Hematopoietic multipotent progenitor cell treated with erythropoietin and hydrocortisone succinate and interleukin-3 and kit ligand, for 6 days (in vitro differentiated cells): ENCODE results near the gene MSANTD2.

Experiments
- DNase-seq: peaks from one replicate; pipeline ENCODE4 v3.0.0-alpha.2; 2015

Gene MSANTD2

DNA sequence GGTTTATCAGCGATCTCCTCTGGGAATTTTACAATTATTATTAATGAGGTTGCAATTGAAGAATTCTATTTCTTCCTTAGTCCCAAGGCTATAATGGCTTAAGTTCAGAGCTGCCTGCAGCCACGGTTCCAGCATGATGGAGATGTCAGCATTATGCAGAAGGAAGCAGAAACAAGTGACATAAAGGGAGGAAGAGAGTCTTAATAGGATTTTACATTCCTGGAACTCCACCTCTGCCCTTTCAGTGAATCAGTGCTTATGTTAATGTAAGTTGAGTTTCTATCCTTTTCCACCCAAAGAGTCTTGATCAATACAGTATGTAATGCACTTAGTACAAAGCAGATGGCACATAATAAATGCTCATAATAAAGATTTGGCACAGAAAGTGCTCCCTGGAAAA, 72.1 kb downstream of the MSANTD2 start:
- no peak for DNase-seq

DNA sequence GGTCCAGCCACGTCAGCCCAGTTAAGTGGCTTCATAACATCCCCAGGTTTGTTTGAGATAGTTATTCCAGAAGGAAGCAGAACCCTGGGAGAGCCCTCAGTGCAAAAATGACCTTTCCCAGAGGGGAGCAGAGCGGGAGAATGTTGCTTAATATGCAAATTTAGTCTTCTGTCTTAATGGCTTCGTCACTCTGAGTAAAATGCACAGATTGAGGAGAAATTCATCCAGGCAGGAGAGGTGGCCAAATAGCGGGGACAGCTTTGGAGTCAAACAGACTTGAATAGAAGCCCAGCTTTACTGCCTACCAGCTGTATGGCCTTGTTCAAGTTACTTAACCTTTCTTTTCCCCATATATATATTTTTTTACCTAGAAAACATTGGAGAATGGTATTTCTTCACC, 72.7 kb downstream of the MSANTD2 start:
- no peak for DNase-seq

DNA sequence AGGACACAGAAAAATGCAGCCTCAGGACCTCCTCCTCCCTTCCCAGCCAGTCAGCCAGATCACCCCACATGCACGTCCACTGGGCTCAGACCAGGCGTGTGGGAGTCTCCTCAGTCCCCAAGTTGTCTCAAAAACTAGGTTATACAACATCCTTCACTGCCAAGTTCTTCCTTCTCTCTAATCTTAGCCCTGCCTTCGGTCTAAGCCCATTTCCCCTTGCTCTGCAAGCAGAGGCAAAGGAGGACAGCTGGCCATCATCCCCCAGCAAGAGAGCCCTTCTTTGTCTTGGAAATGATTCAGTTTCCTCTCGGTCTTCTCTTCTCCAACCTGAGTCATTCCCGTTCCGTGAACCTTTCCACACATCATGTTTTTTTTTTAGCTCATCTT, 74.5 kb downstream of the MSANTD2 start:
- DNase-seq, result no peak

DNA sequence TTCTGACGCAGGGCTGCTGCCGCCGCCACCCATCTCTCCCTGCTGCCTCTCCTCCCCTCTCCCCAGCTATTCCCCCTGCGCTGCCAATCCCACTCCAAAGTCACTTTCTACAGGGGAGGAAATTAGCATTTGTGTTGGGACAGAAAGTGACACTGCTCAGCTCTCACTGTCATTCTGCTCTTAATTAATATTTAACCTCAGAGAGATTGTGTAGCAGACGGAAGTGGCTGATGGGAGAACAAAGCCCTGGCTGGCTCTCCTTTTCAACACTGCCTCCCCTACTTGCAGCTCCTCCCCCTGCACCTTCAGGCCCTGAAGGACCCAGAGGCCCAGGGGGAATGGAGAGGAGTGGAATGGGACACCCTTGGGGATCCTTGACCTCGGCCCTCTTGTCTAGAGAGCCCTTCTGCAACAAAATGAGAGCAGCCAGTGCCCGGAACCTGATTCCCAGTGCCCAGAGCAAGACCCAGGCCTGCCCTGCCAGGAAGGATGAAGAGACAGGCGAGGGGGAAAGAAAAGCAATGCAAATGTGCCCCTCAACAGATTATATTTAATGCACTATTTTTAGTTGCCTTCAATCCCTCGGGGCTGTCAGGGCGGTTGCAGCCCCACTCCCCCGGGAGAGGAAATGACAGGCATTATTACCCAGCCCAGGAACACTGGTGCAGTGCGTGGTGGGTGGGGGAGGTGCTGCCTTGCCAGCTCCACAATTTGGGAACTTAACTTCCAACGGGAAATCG, 75.1 kb downstream of the MSANTD2 start:
- no peak for DNase-seq

DNA sequence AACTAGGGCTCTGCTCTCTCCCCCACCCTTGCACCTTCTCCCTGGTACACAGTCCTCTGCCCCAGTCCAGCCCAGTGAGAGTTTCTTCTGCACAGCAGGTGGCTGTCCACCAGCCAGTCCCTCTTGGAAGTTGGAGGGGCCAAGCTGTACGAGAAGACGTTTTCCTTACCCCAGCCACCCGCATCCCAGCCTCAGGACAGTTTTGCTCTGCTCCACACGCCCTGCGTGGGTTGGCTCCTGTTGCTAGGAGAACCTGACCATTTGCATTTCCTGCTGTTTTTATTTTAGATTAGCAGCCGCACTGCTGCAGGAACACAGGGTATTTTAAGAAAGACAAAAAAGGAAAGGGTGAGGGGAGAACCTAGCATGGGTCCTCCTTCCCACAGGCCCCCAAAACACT, 78.0 kb downstream of the MSANTD2 start:
- no peak for DNase-seq

DNA sequence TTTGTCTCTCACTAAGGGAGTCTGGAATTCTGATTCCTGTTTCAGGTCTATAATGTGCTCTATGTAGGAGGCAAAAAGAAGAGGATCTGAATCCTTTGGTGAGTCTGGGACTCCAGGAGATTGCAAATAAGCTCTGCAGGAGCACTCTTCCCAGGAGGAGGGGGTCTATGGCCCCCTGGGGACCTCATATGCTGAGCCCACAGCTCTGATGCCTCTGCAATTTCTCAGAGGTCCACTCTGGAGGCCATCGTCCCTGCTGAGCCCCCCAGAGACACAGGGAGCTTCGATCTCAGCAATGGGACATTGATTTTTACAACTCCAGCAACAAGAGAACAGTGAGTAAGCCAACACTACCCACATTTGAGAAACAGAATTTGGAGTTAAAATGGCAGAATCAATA, 80.7 kb downstream of the MSANTD2 start:
- no peak for DNase-seq

DNA sequence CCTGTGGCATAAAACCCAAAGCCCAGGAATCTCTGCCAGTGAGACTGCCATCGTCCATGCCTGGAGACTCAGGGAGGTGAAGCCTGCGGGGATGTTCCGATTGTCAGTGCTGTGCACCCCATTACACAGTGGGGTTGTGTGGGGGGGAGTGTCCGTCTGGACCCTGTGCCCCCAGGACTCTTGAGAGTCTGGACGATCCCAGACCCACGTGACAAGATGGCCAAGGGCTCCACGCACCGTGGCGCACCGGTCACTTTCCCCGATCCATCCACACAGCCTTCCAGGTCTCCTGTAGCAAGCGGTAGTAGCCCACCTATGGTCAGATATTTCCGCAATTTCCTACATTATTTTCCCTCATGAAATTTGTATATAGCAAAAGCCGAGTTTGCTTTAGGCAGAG, 81.4 kb downstream of the MSANTD2 start:
- no peak for DNase-seq

DNA sequence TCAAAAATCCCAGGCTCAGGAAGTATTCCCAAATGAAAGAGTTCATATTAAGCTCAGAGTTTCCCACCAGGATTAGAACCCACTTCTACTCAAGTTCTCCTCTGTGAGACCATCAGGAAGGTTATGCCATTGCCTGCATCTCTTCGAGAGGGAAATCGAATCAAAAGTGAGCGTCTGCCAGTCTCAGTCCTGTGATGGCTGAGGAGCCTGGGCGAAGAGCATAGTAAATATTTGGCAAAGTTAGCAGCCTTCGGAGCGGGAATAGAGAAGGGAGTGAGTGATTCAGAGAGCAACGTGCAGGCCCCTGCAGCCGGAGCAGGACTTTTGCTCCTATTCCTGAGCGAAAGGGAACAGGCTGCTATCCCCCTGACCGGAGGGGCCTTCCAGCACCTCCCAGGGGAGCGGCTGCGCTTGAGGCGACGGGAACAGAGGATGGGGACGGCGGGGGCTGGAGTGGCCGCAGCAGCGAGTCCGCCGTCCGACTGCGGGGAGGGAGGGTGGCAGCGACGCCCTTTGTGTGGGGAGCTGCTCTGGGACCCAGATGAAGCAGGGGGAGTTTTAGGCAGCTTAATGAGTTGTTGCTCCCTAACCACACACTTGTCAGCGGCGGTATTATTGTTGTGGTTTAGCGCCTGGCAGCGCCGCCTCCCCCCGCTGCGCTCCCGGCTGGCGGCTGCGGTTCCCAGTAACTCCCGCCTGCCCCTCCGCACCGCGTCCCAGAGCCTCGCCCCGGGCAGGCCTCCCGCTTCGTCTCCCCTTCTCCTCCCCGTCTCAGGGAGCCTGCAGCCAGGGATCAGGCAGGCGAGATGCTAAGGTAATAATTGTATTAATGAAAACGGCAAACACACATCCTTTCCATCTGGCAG, 82.2 kb downstream of the MSANTD2 start:
- DNase-seq, result peak; percentile 35

DNA sequence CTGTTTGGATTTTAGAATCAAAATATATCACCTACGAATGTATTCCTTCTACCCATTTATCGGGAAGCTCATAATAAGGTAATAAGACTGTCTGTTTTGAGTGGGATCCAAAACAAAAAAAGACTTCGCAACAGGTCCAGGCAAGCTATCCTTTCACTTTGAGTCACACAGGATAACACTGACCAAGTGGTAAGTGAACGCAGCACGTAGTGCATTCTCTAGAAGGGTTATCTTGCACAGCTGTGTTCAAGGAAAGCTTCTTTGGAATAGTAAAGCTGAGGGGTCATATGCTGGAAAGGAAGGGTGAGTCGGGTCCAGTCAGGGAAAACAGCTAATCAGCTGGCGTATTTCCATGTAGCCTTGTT, 82.8 kb downstream of the MSANTD2 start:
- no peak for DNase-seq

DNA sequence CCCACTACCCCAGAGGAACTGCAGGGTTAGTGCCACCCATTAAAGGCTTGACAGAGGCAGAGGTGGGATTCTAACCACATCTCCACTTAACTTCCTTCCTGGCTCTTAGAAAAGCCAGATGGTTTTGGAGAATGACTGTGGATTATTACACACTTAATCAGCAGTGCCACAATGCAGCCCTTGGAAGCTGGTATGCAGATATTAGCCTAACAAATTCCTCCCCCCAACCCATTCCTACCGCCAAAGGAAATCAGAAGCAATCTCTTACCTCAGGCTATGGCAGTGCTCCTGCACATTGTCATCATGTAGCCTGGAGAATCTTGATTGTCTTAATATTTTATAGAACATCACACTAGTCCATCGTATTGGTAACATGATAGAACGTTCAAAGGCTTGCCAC, 83.6 kb downstream of the MSANTD2 start:
- DNase-seq, result peak; percentile 44
